Parathyroid adenoma (tissue), 2 donors: ENCODE data around the gene SUN2.

Experiments used
- H2AFZ ChIP-seq: fragments of 300-600 bp; sonication (generic); one replicate; pipeline ENCODE4 v1.7.0; 2017; ENCODE audit warnings: antibody characterized with exemption, mild to moderate bottlenecking
- H3K27ac ChIP-seq: fragments of 300-600 bp; sonication (generic); one replicate; pipeline ENCODE4 v1.7.0; 2017
- H3K27me3 ChIP-seq: fragments of 300-600 bp; sonication (generic); one replicate; pipeline ENCODE4 v1.7.0; 2017; ENCODE audit warnings: low read length; ENCODE audit not compliant: control insufficient read depth, insufficient read depth
- H3K36me3 ChIP-seq: fragments of 300-600 bp; sonication (generic); one replicate; pipeline ENCODE4 v1.7.0; 2017; ENCODE audit warnings: low read length; ENCODE audit not compliant: control insufficient read depth, insufficient read depth
- H3K4me1 ChIP-seq: fragments of 300-600 bp; sonication (generic); one replicate; pipeline ENCODE4 v1.7.0; 2017; ENCODE audit warnings: control low read depth
- H3K4me2 ChIP-seq: fragments of 300-600 bp; sonication (generic); one replicate; pipeline ENCODE4 v1.7.0; 2017; ENCODE audit warnings: low read length
- H3K4me3 ChIP-seq: fragments of 300-600 bp; sonication (generic); one replicate; pipeline ENCODE4 v1.7.0; 2017; ENCODE audit warnings: low read depth, low read length
- H3K79me2 ChIP-seq: fragments of 300-600 bp; sonication (generic); one replicate; pipeline ENCODE4 v1.7.0; 2017; ENCODE audit warnings: control low read depth
- H3K9ac ChIP-seq: fragments of 300-600 bp; sonication (generic); one replicate; pipeline ENCODE4 v1.7.0; 2017; ENCODE audit warnings: mild to moderate bottlenecking
- H3K9me3 ChIP-seq: fragments of 300-600 bp; sonication (generic); one replicate; pipeline ENCODE4 v1.7.0; 2017; ENCODE audit warnings: low read length; ENCODE audit not compliant: control insufficient read depth
- CTCF ChIP-seq: fragments of 300-600 bp; sonication (generic); IDR thresholded peaks from one replicate; pipeline ENCODE4 v1.7.0; 2017; ENCODE audit warnings: antibody characterized with exemption, mild to moderate bottlenecking
- donor health status: primary hyperparathyroidism.

Gene SUN2

GRCh38 chr22:38696606-38697424 lies 59.0 kb downstream of the SUN2 start:
- H3K4me1 ChIP-seq = peaks cover 13% of the 10 kb centered on the region
- H2AFZ ChIP-seq = no peak overlapping the region
- peaks cover 12% of the 10 kb centered on the region for H3K79me2 ChIP-seq
- peak overlapping the region; percentile 11 for H3K4me2 ChIP-seq
- H3K9me3 ChIP-seq = no peaks in the 10 kb centered on the region
- H3K36me3 ChIP-seq = no peaks in the 10 kb centered on the region
- H3K27me3 ChIP-seq = no peaks in the 10 kb centered on the region
- no peak for TF ChIP-seq CTCF
- H3K9ac ChIP-seq = no peak overlapping the region
- peak overlapping the region; percentile 29 for H3K27ac ChIP-seq
- peak overlapping the region; percentile 16 for H3K4me3 ChIP-seq

GRCh38 chr22:38694940-38695339 lies 60.9 kb downstream of the SUN2 start:
- H3K9me3 ChIP-seq = no peaks in the 10 kb centered on the region
- TF ChIP-seq CTCF = no peak
- peaks cover 13% of the 10 kb centered on the region for H3K4me1 ChIP-seq
- no peak overlapping the region for H2AFZ ChIP-seq
- H3K27me3 ChIP-seq = no peaks in the 10 kb centered on the region
- H3K4me2 ChIP-seq = no peak overlapping the region
- peaks cover 12% of the 10 kb centered on the region for H3K79me2 ChIP-seq
- no peaks in the 10 kb centered on the region for H3K36me3 ChIP-seq
- no peak overlapping the region for H3K27ac ChIP-seq
- no peak overlapping the region for H3K9ac ChIP-seq
- no peak overlapping the region for H3K4me3 ChIP-seq

- Histone ChIP-seq H3K9ac (no peak overlapping the region), H3K79me2 (peaks cover 7% of the 10 kb centered on the region), H3K4me2 (no peak overlapping the region), H3K4me1 (peaks cover 8% of the 10 kb centered on the region), H2AFZ (no peak overlapping the region), H3K36me3 (no peaks in the 10 kb centered on the region), H3K4me3 (no peak overlapping the region), H3K27me3 (no peaks in the 10 kb centered on the region), H3K9me3 (no peaks in the 10 kb centered on the region), H3K27ac (no peak overlapping the region)
- no peak for TF ChIP-seq CTCF
Observed at GRCh38 chr22:38694049-38694448, 61.7 kb downstream of the SUN2 start.

GRCh38 chr22:38689651-38690050 lies 66.1 kb downstream of the SUN2 start:
- Histone ChIP-seq H3K27ac (no peak overlapping the region), H3K9ac (no peak overlapping the region), H3K4me3 (no peak overlapping the region), H3K4me1 (no peaks in the 10 kb centered on the region), H2AFZ (no peak overlapping the region), H3K9me3 (no peaks in the 10 kb centered on the region), H3K79me2 (peaks cover 4% of the 10 kb centered on the region), H3K27me3 (no peaks in the 10 kb centered on the region), H3K4me2 (no peak overlapping the region), H3K36me3 (no peaks in the 10 kb centered on the region)
- no peak for TF ChIP-seq CTCF

- no peaks in the 10 kb centered on the region for H3K36me3 ChIP-seq
- TF ChIP-seq CTCF = no peak
Observed at GRCh38 chr22:38685761-38686160, 70.0 kb downstream of the SUN2 start.

More at GRCh38 chr22:38685761-38686160, 70.0 kb downstream of the SUN2 start:
- H3K4me3 ChIP-seq = no peak overlapping the region
- no peak overlapping the region for H2AFZ ChIP-seq
- H3K79me2 ChIP-seq = peaks cover 5% of the 10 kb centered on the region
- H3K27me3 ChIP-seq = no peaks in the 10 kb centered on the region
- no peak overlapping the region for H3K9ac ChIP-seq
- H3K27ac ChIP-seq = no peak overlapping the region
- no peaks in the 10 kb centered on the region for H3K4me1 ChIP-seq
- H3K4me2 ChIP-seq = no peak overlapping the region
- no peaks in the 10 kb centered on the region for H3K9me3 ChIP-seq
